Ishikawa (cell line): ENCODE results near the gene RPTOR.

Experiments
- CEBPB ChIP-seq: IDR thresholded peaks from 2 replicates; pipeline ENCODE4 v1.6.1; 2012
- CREB1 ChIP-seq: IDR thresholded peaks from 2 replicates; pipeline ENCODE4 v1.6.1; 2012; ENCODE audit warnings: low read depth
- EGR1 ChIP-seq: IDR thresholded peaks from 2 replicates; pipeline ENCODE4 v1.6.1; 2012
- EP300 ChIP-seq: IDR thresholded peaks from 2 replicates; pipeline ENCODE4 v1.6.1; 2012; ENCODE audit warnings: borderline replicate concordance
- RAD21 ChIP-seq: IDR thresholded peaks from 2 replicates; pipeline ENCODE4 v1.6.1; 2012; ENCODE audit warnings: low read depth
- TAF1 ChIP-seq: IDR thresholded peaks from 2 replicates; pipeline ENCODE4 v1.6.1; 2012; ENCODE audit warnings: low read depth, mild to moderate bottlenecking
- TCF12 ChIP-seq: IDR thresholded peaks from 2 replicates; pipeline ENCODE4 v1.6.1; 2012; ENCODE audit warnings: low read depth
- YY1 ChIP-seq: IDR thresholded peaks from 2 replicates; pipeline ENCODE4 v1.6.1; 2012; ENCODE audit warnings: low read depth
- TF ChIP-seq, protein P1 (sequence below): IDR thresholded peaks from 2 replicates; pipeline ENCODE4 v1.6.1; 2012
- TF ChIP-seq, protein P2 (sequence below): IDR thresholded peaks from 2 replicates; pipeline ENCODE4 v1.6.1; 2012; ENCODE audit warnings: low read depth, mild to moderate bottlenecking

DNA sequence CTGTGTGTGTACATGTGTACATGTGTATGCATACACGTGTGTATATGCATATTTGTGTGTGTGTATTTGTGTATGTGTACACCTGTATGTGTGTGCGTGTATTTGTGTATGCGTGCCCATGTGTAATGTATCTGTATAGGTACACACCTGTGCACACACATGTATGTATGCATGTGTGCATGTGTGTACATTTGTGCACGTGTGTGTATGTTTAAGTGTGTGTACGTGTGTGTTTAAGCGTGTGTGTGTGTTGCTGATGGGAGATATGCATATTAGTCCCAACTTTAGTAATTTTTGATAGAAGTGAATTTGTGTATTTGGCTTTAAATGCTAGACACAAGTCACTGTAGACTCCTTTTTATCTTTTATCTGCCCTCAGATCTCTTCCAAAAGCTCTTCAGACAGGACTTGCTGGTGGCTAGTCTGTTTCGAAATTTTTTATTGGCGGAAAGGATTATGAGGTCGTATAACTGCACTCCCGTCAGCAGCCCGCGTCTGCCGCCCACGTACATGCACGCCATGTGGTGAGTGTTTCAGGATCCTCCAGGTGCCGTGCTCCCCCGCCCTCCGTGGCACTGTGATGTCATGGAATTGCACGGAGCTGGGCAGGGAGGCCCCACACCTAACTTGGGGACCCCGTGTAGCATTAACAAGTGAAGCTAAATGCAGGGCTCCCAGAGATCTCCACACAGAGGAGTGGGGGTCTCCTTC, 278.2 kb downstream of the RPTOR start:
- TF ChIP-seq CREB1 (no peak), CEBPB (no peak), EGR1 (no peak), TAF1 (no peak), EP300 (no peak), RAD21 (no peak), YY1 (no peak), TCF12 (no peak)
- TF ChIP-seq, protein P1, sequence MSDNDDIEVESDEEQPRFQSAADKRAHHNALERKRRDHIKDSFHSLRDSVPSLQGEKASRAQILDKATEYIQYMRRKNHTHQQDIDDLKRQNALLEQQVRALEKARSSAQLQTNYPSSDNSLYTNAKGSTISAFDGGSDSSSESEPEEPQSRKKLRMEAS = no peak
- TF ChIP-seq, protein P2, sequence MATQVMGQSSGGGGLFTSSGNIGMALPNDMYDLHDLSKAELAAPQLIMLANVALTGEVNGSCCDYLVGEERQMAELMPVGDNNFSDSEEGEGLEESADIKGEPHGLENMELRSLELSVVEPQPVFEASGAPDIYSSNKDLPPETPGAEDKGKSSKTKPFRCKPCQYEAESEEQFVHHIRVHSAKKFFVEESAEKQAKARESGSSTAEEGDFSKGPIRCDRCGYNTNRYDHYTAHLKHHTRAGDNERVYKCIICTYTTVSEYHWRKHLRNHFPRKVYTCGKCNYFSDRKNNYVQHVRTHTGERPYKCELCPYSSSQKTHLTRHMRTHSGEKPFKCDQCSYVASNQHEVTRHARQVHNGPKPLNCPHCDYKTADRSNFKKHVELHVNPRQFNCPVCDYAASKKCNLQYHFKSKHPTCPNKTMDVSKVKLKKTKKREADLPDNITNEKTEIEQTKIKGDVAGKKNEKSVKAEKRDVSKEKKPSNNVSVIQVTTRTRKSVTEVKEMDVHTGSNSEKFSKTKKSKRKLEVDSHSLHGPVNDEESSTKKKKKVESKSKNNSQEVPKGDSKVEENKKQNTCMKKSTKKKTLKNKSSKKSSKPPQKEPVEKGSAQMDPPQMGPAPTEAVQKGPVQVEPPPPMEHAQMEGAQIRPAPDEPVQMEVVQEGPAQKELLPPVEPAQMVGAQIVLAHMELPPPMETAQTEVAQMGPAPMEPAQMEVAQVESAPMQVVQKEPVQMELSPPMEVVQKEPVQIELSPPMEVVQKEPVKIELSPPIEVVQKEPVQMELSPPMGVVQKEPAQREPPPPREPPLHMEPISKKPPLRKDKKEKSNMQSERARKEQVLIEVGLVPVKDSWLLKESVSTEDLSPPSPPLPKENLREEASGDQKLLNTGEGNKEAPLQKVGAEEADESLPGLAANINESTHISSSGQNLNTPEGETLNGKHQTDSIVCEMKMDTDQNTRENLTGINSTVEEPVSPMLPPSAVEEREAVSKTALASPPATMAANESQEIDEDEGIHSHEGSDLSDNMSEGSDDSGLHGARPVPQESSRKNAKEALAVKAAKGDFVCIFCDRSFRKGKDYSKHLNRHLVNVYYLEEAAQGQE = no peak
